HG03196 (cell line): ENCODE data around the gene SLC25A47.
"Not testable (repeated sequence)": the region's sequence is repeated elsewhere in the genome, so short reads cannot be mapped to it uniquely, and the experiment has no call there.

Source experiments
- ATAC-seq: cut with Tn5 transposase; IDR thresholded peaks from one replicate; pipeline ENCODE4 v1.9.1; 2021; ENCODE audit not compliant: unreplicated experiment

Gene SLC25A47

GRCh38 chr14:100289916-100290606, 33.1 kb upstream of the SLC25A47 start:
- no peak for ATAC-seq

DNA sequence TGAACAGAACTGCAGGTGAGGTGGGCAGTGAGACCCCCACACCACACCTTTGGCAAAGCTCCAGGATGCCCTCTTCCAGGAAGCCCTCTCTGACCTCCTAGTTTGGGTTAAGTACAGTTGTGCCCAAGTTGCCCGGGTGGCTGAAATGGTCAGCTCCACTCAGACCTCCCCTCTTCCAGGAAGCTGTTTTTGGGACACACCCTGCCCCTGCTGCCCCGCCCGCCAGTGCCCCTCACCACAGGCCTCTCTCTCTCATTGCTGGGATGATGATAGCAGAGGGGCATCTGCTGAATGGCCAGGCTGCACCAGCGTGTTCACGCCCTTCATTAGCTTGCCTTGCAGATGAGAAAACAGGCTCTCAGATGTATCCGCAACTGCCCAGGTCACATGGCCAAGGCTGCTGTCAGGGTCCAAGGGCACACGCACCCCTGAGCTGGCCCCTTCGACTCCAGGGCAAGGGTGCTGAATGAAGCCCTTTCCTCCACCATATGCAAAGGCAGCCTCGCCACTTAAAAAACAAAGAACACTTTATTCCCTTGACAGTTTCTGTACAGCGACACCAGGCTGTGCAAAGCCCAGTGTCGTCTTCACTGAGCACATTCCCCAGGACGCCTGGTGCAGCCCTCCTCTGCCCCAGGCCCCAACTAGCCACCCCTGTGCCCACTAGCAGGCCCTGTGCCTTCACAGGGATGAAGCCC, 32.4 kb upstream of the SLC25A47 start:
- no peak for ATAC-seq

- ATAC-seq: no peak
These were observed 31.6 kb upstream of the SLC25A47 start for GRCh38 chr14:100291305-100292075.

DNA sequence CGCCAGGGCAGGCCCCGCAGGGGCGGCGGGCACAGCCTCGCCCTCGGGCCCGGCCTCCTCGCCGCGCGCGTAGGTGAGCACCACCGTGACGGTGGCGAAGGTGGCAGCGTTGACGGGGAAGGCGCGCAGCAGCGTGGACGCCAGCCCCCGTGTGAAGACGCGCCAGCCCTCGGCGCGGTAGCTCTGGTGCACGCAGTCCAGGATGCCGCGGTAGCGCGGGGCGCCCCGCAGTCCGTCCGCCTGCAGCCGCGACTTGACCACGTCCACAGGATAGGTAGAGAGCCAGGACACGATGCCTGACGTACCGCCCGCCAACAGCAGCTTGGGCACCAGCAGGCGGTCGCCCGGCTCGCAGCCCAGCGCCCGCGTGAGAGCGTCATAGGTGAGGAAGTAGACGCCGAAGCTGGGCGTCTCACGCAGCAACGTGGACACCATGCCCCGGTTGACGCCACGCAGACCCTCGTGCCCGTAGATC, 30.8 kb upstream of the SLC25A47 start:
- ATAC-seq: no peak

DNA sequence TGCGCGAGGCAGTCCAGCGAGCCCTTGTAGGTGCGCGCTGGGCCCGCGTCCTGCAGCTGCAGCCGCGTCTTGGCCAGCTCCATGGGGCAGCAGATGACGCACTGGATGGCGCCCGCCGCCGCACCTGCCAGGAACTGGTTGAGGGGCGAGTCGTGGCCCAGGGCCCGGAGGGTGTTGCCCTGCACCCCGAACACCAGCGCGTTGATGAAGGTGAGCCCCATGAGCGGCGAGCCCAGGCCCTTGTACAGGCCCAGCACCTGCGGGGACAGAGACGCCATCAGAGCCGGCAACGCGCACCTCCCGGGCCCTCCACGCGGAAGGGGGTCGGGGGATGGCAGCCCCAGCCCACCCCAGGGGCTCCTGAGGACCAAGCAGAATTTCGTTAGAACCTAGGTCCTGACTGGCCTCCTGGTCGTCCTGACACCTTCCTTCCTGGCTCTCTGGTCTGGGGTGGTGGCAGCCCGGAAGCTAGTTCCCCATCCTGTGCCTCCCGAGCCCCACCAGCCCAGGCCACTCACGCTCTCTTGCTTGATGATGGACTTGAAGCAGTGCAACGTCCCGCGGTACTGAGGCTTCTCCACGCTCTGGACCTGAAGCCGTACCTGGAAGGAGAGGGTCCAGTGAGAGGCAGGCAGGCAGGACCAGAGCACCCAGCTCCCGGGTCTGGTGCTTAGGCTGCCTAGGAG, 30.2 kb upstream of the SLC25A47 start:
- ATAC-seq: no peak

GRCh38 chr14:100293497-100294212, 29.5 kb upstream of the SLC25A47 start:
- no peak for ATAC-seq

DNA sequence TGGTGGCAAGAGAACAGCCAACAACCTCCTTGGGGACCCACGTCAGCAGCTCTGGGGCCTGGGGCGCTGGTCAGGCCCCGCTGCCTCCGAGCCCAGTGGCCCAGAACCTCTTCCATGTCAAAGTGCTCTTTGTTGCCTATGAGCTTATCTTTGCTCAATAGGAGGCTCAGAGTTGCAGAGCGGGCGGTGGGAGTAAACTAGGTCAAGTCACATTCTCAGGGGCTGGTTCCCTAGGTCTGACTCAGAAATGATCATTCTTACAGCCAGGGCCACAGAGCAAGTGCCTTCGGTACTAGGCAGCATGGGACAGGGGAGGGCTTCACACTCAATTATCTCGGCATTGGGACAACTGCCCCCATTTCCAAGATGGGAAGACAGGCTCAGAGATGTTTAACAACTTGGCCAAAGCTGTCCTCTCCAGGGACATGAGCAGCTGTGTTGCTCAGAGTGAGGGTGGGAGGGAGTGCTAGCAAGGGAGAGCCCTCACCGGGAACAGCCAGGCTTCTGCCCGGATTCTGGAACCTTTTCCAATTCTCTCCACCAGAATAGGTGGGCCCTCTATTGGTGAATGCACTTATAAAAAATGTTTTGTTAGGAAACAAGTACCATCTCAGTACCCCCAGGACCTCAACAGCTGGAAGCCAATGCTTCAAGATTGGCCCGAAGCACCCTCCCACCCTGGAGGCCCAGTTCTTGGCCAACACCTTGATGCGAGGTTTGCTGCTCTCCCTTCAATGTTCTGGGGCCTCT, 28.8 kb upstream of the SLC25A47 start:
- no peak for ATAC-seq

GRCh38 chr14:100294963-100295330, 28.2 kb upstream of the SLC25A47 start:
- no peak for ATAC-seq

DNA sequence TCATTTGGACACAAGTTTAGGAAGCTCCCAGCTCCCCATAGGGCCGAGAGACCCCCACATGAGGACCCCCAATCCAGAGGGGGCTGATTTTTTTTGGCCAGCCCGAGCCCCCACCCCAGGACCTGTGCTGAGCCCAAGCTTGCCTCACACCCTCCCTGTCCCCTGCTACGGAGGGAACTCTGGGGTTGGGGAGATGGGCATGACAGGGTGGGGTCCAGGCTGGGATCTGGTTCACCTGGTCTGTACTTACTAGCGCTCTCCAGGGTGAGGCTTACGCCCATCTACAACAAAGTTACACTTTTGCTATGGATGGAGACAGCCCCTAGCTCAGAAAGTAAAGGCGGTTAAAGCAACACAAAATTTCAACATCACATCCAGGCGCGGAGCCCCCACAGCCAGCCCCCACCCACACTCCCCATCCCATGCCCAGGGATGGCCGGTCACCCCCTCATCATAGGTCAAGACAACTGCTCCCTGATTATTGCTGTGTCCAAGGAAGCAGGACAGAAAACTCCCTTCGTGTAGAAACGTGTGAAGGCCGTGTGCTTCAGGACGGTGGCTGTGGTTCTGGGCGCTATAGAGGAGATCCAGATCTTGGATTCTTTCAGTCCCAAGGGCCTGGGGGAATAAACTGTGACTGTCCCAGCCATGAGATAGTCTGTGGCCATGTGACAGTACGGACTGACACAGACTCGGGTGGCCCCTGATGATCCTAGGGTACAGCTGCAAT, 27.6 kb upstream of the SLC25A47 start:
- ATAC-seq: no peak

DNA sequence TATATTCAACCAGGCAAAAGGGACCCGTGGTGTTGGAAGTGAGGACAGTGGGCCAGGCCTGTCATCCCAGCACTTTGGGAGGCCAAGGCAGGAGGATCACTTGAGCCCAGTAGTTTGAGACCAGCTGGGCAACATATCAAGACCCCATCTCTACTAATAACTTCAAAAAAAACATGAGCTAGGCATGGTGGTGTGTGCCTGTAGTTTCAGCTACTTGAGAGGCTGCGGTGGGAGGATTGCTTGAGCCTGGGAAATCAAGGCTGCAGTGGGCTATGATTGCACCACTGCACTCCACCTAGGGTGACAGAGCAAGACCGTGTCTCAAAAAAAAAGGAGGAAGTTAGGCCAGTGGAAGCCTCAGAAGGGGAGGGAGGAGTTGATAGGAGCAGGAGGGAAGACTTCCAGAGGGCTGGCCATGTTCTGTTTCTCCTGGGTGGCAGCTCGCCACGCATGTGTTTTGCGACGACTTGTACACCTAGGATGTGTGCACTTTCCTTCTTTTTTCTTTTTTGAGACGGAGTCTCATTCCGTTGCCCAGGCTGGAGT, 27.0 kb upstream of the SLC25A47 start:
- no peak for ATAC-seq

- ATAC-seq: not testable (repeated sequence)
These were observed 26.4 kb upstream of the SLC25A47 start for GRCh38 chr14:100296729-100297128.

DNA sequence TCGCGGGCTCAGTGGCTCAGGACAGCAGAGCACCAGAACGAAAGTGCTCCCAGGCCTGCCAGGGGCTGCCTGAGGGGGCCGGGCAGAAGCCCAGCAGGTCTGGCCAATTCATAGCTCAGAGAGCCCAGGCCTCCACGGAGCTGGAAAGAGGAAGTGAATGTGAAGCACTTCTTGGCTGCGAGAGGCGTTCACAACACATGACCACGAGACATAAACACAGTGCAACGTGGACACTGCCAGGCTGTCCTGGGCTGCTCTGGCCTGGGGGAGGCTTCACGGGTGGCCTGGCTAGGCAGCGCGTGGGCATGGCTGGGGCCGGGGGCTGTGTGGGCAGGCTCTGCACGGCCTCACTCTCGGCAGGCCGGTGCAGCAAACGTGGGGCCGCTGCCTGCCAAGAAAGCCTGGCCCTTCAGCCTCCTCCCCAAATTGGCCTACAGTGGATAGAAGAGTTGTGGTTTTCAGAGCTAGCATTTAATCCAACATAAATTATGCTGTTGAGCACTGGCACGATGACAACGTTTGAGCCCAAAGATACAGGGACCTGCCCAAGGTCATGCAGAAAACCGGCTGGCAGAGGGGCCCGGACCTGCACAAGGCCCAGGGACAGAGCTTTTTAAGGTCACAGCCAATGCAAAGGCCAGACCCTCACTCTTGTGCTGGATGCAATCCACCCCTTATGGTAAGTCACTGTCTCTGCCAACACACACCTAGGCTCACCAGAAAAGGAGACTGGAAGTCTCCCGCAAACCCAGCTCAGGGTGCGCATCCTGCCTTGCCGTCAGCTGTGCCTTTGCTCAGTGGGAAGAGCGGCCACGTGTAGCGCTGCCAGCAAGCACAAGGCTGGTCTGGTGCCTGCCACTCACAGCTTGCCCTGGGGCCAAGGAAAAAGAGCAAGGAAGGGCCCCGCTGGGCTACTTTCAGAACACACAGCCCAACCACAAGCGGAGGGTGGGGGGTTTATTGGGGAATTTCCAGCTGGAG, 25.5 kb upstream of the SLC25A47 start:
- peak; percentile 81 for ATAC-seq

DNA sequence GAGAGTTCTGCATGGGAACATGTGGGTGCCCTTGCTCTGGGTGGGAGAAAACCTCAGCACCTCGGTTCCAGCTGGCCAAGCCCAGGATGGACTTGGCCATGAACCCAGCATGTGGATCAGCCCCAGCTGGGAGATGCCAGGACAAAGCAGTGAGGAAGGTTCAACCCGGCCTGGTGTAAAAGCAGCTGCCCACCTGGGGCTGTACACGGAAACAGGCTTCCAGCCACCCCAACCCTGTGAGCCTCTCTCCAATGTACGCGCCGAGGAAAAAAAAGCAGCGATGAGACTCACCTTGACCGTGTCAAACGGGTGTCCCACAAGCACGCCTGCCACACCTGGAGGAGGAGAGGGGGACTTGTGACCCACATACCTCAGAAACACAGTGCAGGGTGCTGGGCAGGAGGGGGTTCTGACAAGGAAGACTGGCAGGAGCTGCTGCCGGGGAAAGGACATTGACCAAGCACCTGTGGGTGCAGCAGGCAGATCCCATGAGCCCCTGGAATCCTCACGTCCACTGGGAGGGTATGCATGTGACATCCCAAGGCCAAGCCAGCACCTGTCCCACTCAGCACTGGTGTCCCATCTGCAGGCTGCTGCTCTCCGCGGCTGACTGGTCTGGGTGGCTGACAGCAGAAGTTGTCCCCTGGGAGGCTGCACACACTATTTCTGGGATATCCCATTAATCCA, 24.4 kb upstream of the SLC25A47 start:
- ATAC-seq: no peak

GRCh38 chr14:100299238-100299560, 23.9 kb upstream of the SLC25A47 start:
- no peak for ATAC-seq

- no peak for ATAC-seq
These were observed 20.5 kb upstream of the SLC25A47 start for GRCh38 chr14:100302616-100303015.

GRCh38 chr14:100303179-100303578, 20.0 kb upstream of the SLC25A47 start:
- ATAC-seq: no peak

GRCh38 chr14:100303925-100304324, 19.2 kb upstream of the SLC25A47 start:
- no peak for ATAC-seq
